SK-N-SH (cell line): ENCODE data around the gene DLX6. TPM values are rescaled to one million over a fixed set of nuclear protein-coding genes. Genes with fewer than 3 reads are reported as not detected.

ENCODE experiments used
- CTCF ChIA-PET: fragments of 300-600, 350-600 bp; formaldehyde crosslinking; extraction: SDS; loops from one replicate; lab custom pipeline; 2021; lab: Yijun Ruan, JAX
- POLR2A ChIA-PET: fragments of 350-600 bp; sonication (Branson Sonifier 250); formaldehyde crosslinking; extraction: SDS; loops from one replicate; lab custom pipeline; 2020; ENCODE audit warnings: antibody characterized with exemption, inconsistent platforms; lab: Yijun Ruan, JAX
- DNase-seq: peaks from one replicate; pipeline ENCODE4 v3.0.0; 2012
- H2AFZ ChIP-seq: fragments of 200-600 bp; sonication (generic); 2 replicates; pipeline ENCODE4 v1.8.1; 2016; ENCODE audit warnings: antibody characterized with exemption, mild to moderate bottlenecking, low read depth
- H3F3A ChIP-seq: fragments of 200-600 bp; sonication (generic); replicated peaks from 2 replicates; pipeline ENCODE3; 2016; ENCODE audit warnings: antibody characterized with exemption, mild to moderate bottlenecking; ENCODE audit not compliant: insufficient read depth
- H3K27ac ChIP-seq, 2 experiments: fragments of 200-500 bp in 1 of 2; fragments of 200-600 bp in 1 of 2; sonication (Bioruptor generic) in 1 of 2; sonication (generic), shearing (Covaris generic) in 1 of 2; 2 replicates each; pipeline versions ENCODE4 v1.5.1 to v1.6.1; 2014 to 2016; ENCODE audit warnings: low read depth in 2 of 2, inconsistent platforms in 1 of 2, low read length in 1 of 2, mild to moderate bottlenecking in 1 of 2, mixed read lengths in 1 of 2
- H3K27me3 ChIP-seq: fragments of 200-600 bp; sonication (generic), shearing (Covaris generic); 2 replicates; pipeline ENCODE4 v1.6.1; 2016; ENCODE audit warnings: mixed run types; ENCODE audit not compliant: insufficient read depth
- H3K36me3 ChIP-seq, 2 experiments: fragments of 200-500 bp in 1 of 2; fragments of 200-600 bp in 1 of 2; sonication (Bioruptor generic) in 1 of 2; sonication (generic) in 1 of 2; replicated peaks in 1 of 2; 2 replicates each; pipeline versions ENCODE3 to v1.5.1; 2014 to 2016; ENCODE audit warnings: low read length in 1 of 2, mild to moderate bottlenecking in 1 of 2; ENCODE audit not compliant: insufficient read depth in 2 of 2, control insufficient read depth in 1 of 2
- H3K4me1 ChIP-seq, 2 experiments: fragments of 200-500 bp in 1 of 2; fragments of 200-600 bp in 1 of 2; sonication (Bioruptor generic) in 1 of 2; sonication (generic), shearing (Covaris generic) in 1 of 2; 2 replicates each; pipeline versions ENCODE4 v1.5.1 to v1.6.1; 2014 to 2016; ENCODE audit warnings: low read depth in 1 of 2, low read length in 1 of 2, mixed run types in 1 of 2; ENCODE audit not compliant: insufficient read depth in 2 of 2, control insufficient read depth in 1 of 2
- H3K4me2 ChIP-seq: fragments of 200-600 bp; sonication (generic), shearing (Covaris generic); 2 replicates; pipeline ENCODE4 v1.6.1; 2017; ENCODE audit warnings: mixed run types
- H3K4me3 ChIP-seq, 2 experiments: fragments of 200-500 bp in 1 of 2; fragments of 200-600 bp in 1 of 2; sonication (Bioruptor generic) in 1 of 2; sonication (generic), shearing (Covaris generic) in 1 of 2; 2 replicates each; pipeline versions ENCODE4 v1.5.1 to v1.8.1; 2014 to 2016; ENCODE audit warnings: low read depth in 2 of 2, inconsistent platforms in 1 of 2, low read length in 1 of 2, mild to moderate bottlenecking in 1 of 2, mixed read lengths in 1 of 2, moderate library complexity in 1 of 2
- H3K79me2 ChIP-seq: fragments of 200-600 bp; sonication (generic); 2 replicates; pipeline ENCODE4 v1.8.1; 2017; ENCODE audit warnings: mild to moderate bottlenecking; ENCODE audit not compliant: insufficient read depth
- H3K9ac ChIP-seq: fragments of 200-600 bp; sonication (generic); 2 replicates; pipeline ENCODE4 v1.6.1; 2017; ENCODE audit warnings: mixed run types
- H3K9me2 ChIP-seq: fragments of 200-600 bp; sonication (generic); 2 replicates; pipeline ENCODE4 v1.6.1; 2017; ENCODE audit warnings: mixed run types
- H3K9me3 ChIP-seq: fragments of 200-600 bp; sonication (generic); 2 replicates; pipeline ENCODE4 v1.6.1; 2017; ENCODE audit warnings: mixed run types, mild to moderate bottlenecking, moderate library complexity
- H4K20me1 ChIP-seq: fragments of 200-600 bp; sonication (generic); 2 replicates; pipeline ENCODE4 v1.6.1; 2017; ENCODE audit warnings: mild to moderate bottlenecking, mixed run types; ENCODE audit not compliant: insufficient read depth
- CHD2 ChIP-seq: fragments of 150-350 bp; IDR thresholded peaks from 2 replicates; pipeline ENCODE4 v1.6.1; 2018; ENCODE audit warnings: low read length; ENCODE audit not compliant: partially characterized antibody
- EP300 ChIP-seq, 2 experiments: IDR thresholded peaks; 2 replicates each; pipeline versions ENCODE4 v1.4.0 to v1.6.1; 2012; ENCODE audit warnings: borderline replicate concordance in 1 of 2, low read depth in 1 of 2, low read length in 1 of 2
- EZH2phosphoT487 ChIP-seq: fragments of 200-600 bp; sonication (generic); IDR thresholded peaks from 2 replicates; pipeline ENCODE4 v1.6.1; 2017; ENCODE audit warnings: low read depth, mixed run types, mild to moderate bottlenecking, antibody characterized with exemption, moderate library complexity, borderline replicate concordance
- GABPA ChIP-seq: IDR thresholded peaks from 2 replicates; pipeline ENCODE4 v1.4.0; 2012; ENCODE audit warnings: low read depth, mild to moderate bottlenecking
- NFIC ChIP-seq: IDR thresholded peaks from 2 replicates; pipeline ENCODE4 v1.4.0; 2012; ENCODE audit warnings: borderline replicate concordance
- POLR2AphosphoS5 ChIP-seq: IDR thresholded peaks from 2 replicates; pipeline ENCODE4 v1.6.1; 2012; ENCODE audit warnings: low read depth, low read length
- RAD21 ChIP-seq: IDR thresholded peaks from 2 replicates; pipeline ENCODE4 v1.6.1; 2012; ENCODE audit warnings: mild to moderate bottlenecking, low read length
- RFX5 ChIP-seq: IDR thresholded peaks from 2 replicates; pipeline ENCODE4 v1.6.1; 2012; ENCODE audit warnings: mild to moderate bottlenecking, improper control_type of control experiment, low read length
- RXRA ChIP-seq: IDR thresholded peaks from 2 replicates; pipeline ENCODE4 v1.4.0; 2012; ENCODE audit warnings: low read depth, mild to moderate bottlenecking, borderline replicate concordance
- TCF12 ChIP-seq: IDR thresholded peaks from 2 replicates; pipeline ENCODE4 v1.4.0; 2012
- WGBS: methylation state at CpG from one replicate; pipeline ENCODE4 v1.1.6; 2017; ENCODE audit warnings: low lambda C conversion rate; 5-methylcytosine and 5-hydroxymethylcytosine counted together
- polyA plus RNA-seq, 3 experiments: library from polyadenylated mRNA; depleted of rRNA; stranded (reverse); fragments of >200 nt; gene quantifications; 2 replicates each; pipeline ENCODE4 v1.2.3, GENCODE V29; 2012
- TF ChIP-seq, protein P1 (sequence below): fragments of 150-350 bp; IDR thresholded peaks from 2 replicates; pipeline ENCODE4 v1.6.1; 2016; ENCODE audit warnings: mild to moderate bottlenecking, low read depth, low read length
- TF ChIP-seq, protein P2 (sequence below): IDR thresholded peaks from 2 replicates; pipeline ENCODE4 v1.4.0; 2012; ENCODE audit warnings: low read depth, borderline replicate concordance
- TF ChIP-seq, protein P3 (sequence below): IDR thresholded peaks from 2 replicates; pipeline ENCODE4 v1.6.1; 2012; ENCODE audit warnings: mild to moderate bottlenecking, low read depth, low read length, moderate library complexity

DLX6 gene
- polyA plus RNA-seq, 1 of the 3 experiments (the other 2 are of a cell fraction) = 0.23 TPM

DNA sequence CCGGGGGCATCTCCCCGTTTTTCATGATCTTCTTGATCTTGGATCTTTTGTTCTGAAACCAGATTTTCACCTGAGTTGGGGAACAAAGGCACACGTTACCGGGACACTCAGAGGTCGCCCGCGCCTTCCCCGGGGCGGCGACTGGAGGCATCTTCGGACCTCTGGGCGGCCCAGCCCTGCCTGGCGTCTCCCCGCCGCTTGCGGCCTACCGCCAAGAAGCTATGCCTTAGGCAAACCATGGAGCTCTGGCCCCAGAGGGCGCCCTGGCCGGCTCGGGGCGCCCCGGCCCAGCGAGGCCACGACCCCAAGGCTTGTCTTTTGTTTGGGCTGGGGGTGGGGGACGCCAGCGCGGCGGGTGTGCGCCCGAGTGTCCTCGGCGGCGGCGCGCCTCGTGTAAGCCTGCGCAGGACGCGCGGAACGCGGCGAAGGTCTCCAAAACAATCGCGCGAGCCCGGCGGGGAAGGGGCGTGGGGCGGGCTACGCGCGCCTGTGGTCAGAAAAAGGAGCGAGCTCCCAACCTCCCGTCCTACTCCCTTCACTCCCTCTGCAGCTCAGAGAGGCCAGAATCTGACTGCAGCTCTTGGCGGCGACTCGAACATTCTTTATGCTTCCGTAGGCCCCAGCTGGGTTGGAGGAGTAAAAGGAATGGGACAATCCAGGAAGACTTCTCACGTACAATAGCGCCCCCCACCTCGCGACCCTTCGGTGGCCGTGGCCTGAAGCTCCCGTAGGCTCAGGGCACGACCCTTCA, 15.8 kb downstream of the DLX6 start:
- no peak overlapping the region for H2AFZ ChIP-seq
- no peaks in the 10 kb centered on the region for H3K79me2 ChIP-seq
- ChIA-PET POLR2A (interaction anchor here (0.7 to 1.1 kb wide), 2 partner anchors 96 to 1016 kb away, joined by 3 read pairs; partner anchors contain the start of gene SDHAF3), CTCF (interaction anchor here (0.6 to 7.3 kb wide), 8 partner anchors 8 to 1105 kb away, joined by 3 to 156 read pairs (median 3); partner anchors contain the start of gene DLX6)
- no peaks in the 10 kb centered on the region for H3F3A ChIP-seq
- no peak overlapping the region for H3K9ac ChIP-seq
- H3K4me2 ChIP-seq = no peak overlapping the region
- H3K27me3 ChIP-seq = peaks cover 28% of the 10 kb centered on the region
- H3K4me3 ChIP-seq = no peak overlapping the region
- 88% methylated on average over 66 of the region's 67 CpGs for WGBS
- no peak for TF ChIP-seq GABPA
- no peak for TF ChIP-seq EZH2phosphoT487
- no peak for TF ChIP-seq TCF12
- H3K9me3 ChIP-seq = no peaks in the 10 kb centered on the region
- no peaks in the 10 kb centered on the region for H3K36me3 ChIP-seq
- H3K9me2 ChIP-seq = no peaks in the 10 kb centered on the region
- peaks cover 0 to 13% of the 10 kb centered on the region in 2 experiments; a peak in 2 of 4 replicates for H3K4me1 ChIP-seq
- no peak overlapping the region for H3K27ac ChIP-seq
- DNase-seq = no peak
- no peaks in the 10 kb centered on the region for H4K20me1 ChIP-seq

DNA sequence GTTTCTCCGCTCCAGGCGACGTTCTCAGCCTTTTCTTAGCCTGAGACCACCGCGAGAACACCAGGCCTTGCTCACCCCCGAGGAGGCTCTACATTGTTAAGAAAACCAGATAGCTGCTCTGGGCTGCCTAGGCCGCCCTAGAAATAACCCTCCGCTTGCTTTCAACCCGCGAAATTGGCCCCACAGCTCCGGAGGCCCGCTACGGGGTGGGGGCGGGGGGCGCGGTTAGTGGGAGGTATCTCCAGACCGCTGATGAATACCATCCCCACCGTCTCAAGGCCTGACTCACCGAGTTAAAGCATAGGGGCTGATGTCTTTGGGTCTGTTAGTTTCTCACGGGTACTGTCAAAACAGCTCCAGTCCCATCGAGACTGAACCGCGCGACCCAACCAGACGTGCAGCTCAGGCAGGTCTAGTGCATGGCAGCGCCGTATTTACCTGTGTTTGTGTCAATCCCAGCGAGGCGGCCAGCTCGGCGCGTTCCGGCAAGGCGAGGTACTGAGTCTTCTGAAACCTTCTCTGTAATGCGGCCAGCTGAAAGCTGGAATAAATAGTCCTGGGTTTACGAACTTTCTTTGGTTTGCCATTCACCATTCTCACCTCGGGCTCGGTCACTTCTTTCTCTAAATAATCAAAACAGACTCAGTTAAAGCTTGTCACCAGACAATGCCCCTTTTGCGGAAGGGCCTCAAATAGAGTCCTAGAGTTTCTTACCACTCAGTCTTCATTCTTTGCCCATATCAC, 16.6 kb downstream of the DLX6 start:
- Histone ChIP-seq H3K9ac (no peak overlapping the region), H3K4me3 (no peak overlapping the region), H3K9me2 (no peaks in the 10 kb centered on the region), H3K4me2 (no peak overlapping the region), H3K79me2 (no peaks in the 10 kb centered on the region), H3K4me1 (peaks cover 0 to 7% of the 10 kb centered on the region in 2 experiments; a peak in 1 of 4 replicates), H2AFZ (no peak overlapping the region), H4K20me1 (no peaks in the 10 kb centered on the region), H3K27ac (no peak overlapping the region), H3K36me3 (no peaks in the 10 kb centered on the region), H3K9me3 (no peaks in the 10 kb centered on the region), H3F3A (no peaks in the 10 kb centered on the region), H3K27me3 (peaks cover 22% of the 10 kb centered on the region)
- no peak for DNase-seq
- TF ChIP-seq RAD21 = no peak
- TF ChIP-seq, protein P1, sequence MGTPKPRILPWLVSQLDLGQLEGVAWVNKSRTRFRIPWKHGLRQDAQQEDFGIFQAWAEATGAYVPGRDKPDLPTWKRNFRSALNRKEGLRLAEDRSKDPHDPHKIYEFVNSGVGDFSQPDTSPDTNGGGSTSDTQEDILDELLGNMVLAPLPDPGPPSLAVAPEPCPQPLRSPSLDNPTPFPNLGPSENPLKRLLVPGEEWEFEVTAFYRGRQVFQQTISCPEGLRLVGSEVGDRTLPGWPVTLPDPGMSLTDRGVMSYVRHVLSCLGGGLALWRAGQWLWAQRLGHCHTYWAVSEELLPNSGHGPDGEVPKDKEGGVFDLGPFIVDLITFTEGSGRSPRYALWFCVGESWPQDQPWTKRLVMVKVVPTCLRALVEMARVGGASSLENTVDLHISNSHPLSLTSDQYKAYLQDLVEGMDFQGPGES = no peak
- no peak for TF ChIP-seq RFX5
- TF ChIP-seq POLR2AphosphoS5 = no peak
- no peak for TF ChIP-seq EP300 (IDR thresholded peaks at IDR 0.05; ENCODE audit: borderline replicate concordance in 1 of 2, low read depth in 1 of 2, low read length in 1 of 2)
- TF ChIP-seq NFIC = no peak
- TF ChIP-seq RXRA = no peak
- TF ChIP-seq, protein P2, sequence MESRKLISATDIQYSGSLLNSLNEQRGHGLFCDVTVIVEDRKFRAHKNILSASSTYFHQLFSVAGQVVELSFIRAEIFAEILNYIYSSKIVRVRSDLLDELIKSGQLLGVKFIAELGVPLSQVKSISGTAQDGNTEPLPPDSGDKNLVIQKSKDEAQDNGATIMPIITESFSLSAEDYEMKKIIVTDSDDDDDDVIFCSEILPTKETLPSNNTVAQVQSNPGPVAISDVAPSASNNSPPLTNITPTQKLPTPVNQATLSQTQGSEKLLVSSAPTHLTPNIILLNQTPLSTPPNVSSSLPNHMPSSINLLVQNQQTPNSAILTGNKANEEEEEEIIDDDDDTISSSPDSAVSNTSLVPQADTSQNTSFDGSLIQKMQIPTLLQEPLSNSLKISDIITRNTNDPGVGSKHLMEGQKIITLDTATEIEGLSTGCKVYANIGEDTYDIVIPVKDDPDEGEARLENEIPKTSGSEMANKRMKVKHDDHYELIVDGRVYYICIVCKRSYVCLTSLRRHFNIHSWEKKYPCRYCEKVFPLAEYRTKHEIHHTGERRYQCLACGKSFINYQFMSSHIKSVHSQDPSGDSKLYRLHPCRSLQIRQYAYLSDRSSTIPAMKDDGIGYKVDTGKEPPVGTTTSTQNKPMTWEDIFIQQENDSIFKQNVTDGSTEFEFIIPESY = no peak
- TF ChIP-seq CHD2 = no peak
- TF ChIP-seq, protein P3, sequence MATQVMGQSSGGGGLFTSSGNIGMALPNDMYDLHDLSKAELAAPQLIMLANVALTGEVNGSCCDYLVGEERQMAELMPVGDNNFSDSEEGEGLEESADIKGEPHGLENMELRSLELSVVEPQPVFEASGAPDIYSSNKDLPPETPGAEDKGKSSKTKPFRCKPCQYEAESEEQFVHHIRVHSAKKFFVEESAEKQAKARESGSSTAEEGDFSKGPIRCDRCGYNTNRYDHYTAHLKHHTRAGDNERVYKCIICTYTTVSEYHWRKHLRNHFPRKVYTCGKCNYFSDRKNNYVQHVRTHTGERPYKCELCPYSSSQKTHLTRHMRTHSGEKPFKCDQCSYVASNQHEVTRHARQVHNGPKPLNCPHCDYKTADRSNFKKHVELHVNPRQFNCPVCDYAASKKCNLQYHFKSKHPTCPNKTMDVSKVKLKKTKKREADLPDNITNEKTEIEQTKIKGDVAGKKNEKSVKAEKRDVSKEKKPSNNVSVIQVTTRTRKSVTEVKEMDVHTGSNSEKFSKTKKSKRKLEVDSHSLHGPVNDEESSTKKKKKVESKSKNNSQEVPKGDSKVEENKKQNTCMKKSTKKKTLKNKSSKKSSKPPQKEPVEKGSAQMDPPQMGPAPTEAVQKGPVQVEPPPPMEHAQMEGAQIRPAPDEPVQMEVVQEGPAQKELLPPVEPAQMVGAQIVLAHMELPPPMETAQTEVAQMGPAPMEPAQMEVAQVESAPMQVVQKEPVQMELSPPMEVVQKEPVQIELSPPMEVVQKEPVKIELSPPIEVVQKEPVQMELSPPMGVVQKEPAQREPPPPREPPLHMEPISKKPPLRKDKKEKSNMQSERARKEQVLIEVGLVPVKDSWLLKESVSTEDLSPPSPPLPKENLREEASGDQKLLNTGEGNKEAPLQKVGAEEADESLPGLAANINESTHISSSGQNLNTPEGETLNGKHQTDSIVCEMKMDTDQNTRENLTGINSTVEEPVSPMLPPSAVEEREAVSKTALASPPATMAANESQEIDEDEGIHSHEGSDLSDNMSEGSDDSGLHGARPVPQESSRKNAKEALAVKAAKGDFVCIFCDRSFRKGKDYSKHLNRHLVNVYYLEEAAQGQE = no peak
- 83% methylated on average over 36 of the region's 39 CpGs for WGBS
- POLR2A ChIA-PET = interaction anchor here (1.1 kb wide), 1 partner anchor 95 kb away, joined by 3 read pairs; the partner anchor contains the start of gene SDHAF3
- CTCF ChIA-PET = interaction anchor here (0.7 to 7.3 kb wide), 4 partner anchors 16 to 1106 kb away, joined by 3 to 156 read pairs (median 10); partner anchors contain the start of gene DLX6
